ENCODE results near the gene SCN4A.
"Not testable (repeated sequence)": the region's sequence is repeated elsewhere in the genome, so short reads cannot be mapped to it uniquely, and the experiment has no call there.

The SCN4A gene

GRCh38 chr17:63911041-63911635, 61.6 kb downstream of the SCN4A start, which contains the start of gene CSHL1:
Gene CSHL1, minus strand, starts transcription at chr17:63911258. Its CDS starts 62 bp downstream, at chr17:63911196.
- DNase-seq = no peak

- no peak for DNase-seq
Measured at GRCh38 chr17:63910096-63910495, 62.6 kb downstream of the SCN4A start.

- DNase-seq = not testable (repeated sequence)
Measured at GRCh38 chr17:63909586-63909985, 63.1 kb downstream of the SCN4A start.

- DNase-seq = peak; percentile 22
Measured at GRCh38 chr17:63907161-63907778, 65.4 kb downstream of the SCN4A start.

GRCh38 chr17:63904796-63905195, 67.9 kb downstream of the SCN4A start:
- not testable (repeated sequence) for DNase-seq

GRCh38 chr17:63903787-63904201, 68.9 kb downstream of the SCN4A start:
- DNase-seq = not testable (repeated sequence)

- not testable (repeated sequence) for DNase-seq
Measured at GRCh38 chr17:63901971-63902370, 70.7 kb downstream of the SCN4A start.

- peak; percentile 35 for DNase-seq
Measured at GRCh38 chr17:63898899-63899798, 73.6 kb downstream of the SCN4A start.

- DNase-seq = not testable (repeated sequence)
Measured at GRCh38 chr17:63896524-63897354, 76.0 kb downstream of the SCN4A start, which contains the start of gene CSH1. Gene CSH1, minus strand, starts transcription at chr17:63896574. Its CDS starts 63 bp downstream, at chr17:63896511.

GRCh38 chr17:63894821-63895220, 77.9 kb downstream of the SCN4A start:
- not testable (repeated sequence) for DNase-seq

GRCh38 chr17:63894021-63894420, 78.7 kb downstream of the SCN4A start:
- DNase-seq = not testable (repeated sequence)

GRCh38 chr17:63892316-63893037, 80.2 kb downstream of the SCN4A start:
- not testable (repeated sequence) for DNase-seq

GRCh38 chr17:63889026-63889848, 83.5 kb downstream of the SCN4A start:
- peak; percentile 56 for DNase-seq

Measured in EL (cell line).